ENCODE data around the gene LBHD1.

GRCh38 chr11:62705413-62705812 lies 33.3 kb upstream of the LBHD1 start:
- TF ChIP-seq ATF1 (CRISPR knock-in tag; IDR thresholded peaks at IDR 0.05) (no peak), GLMP (CRISPR knock-in tag; IDR thresholded peaks at IDR 0.05; ENCODE audit: borderline replicate concordance) (no peak), ZNF3 (CRISPR knock-in tag; IDR thresholded peaks at IDR 0.05) (no peak), RFX5 (IDR thresholded peaks at IDR 0.05; ENCODE audit: low read depth, low read length) (no peak), NFIC (IDR thresholded peaks at IDR 0.05; ENCODE audit: low read length) (no peak), HNRNPH1 (optimal IDR thresholded peaks at IDR 0.05; ENCODE audit: low read depth, low read length) (no peak), CTCF (CRISPR knock-in tag; IDR thresholded peaks at IDR 0.05) (no peak), CEBPG (CRISPR knock-in tag; IDR thresholded peaks at IDR 0.05) (no peak), MYNN (CRISPR knock-in tag; IDR thresholded peaks at IDR 0.05; ENCODE audit: low read depth) (no peak), ZNF180 (CRISPR knock-in tag; IDR thresholded peaks at IDR 0.05; ENCODE audit: borderline replicate concordance, low read depth) (no peak), CHD2 (IDR thresholded peaks at IDR 0.05; ENCODE audit: low read depth, low read length) (no peak), JUNB (CRISPR knock-in tag; IDR thresholded peaks at IDR 0.05; ENCODE audit: borderline replicate concordance) (no peak)

Data from HepG2 (cell line).